ENCODE measurements around the gene RHNO1.

Gene RHNO1

GRCh38 chr12:2877047-2877952 lies at the start of gene RHNO1, which contains the start of gene FOXM1:
RHNO1 (plus strand) TSS chr12:2877223; CDS start chr12:2885367, 8,144 bp downstream.
FOXM1 (minus strand) TSS chr12:2877174; CDS start chr12:2874478, 2,696 bp downstream.
- in situ Hi-C loops (cut with MboI; ENCODE audit: low sequenced_read_pairs): no loop called here

GRCh38 chr12:2829275-2829674 lies 47.7 kb upstream of the RHNO1 start:
- in situ Hi-C loops (cut with MboI; ENCODE audit: low sequenced_read_pairs): no loop called here

GRCh38 chr12:2832550-2833127 lies 44.4 kb upstream of the RHNO1 start:
- in situ Hi-C loops (cut with MboI; ENCODE audit: low sequenced_read_pairs): no loop called here

GRCh38 chr12:2833327-2833726 lies 43.7 kb upstream of the RHNO1 start:
- in situ Hi-C loops (cut with MboI; ENCODE audit: low sequenced_read_pairs): no loop called here

- in situ Hi-C loops (cut with MboI; ENCODE audit: low sequenced_read_pairs): no loop called here
These were observed 43.2 kb upstream of the RHNO1 start for GRCh38 chr12:2833810-2834209.

GRCh38 chr12:2834581-2835491 lies 42.2 kb upstream of the RHNO1 start, which contains the start of gene NRIP2:
NRIP2 (minus strand) TSS chr12:2835035; CDS start chr12:2834983, 52 bp downstream.
- in situ Hi-C loops (cut with MboI; ENCODE audit: low sequenced_read_pairs): no loop called here

- in situ Hi-C loops (cut with MboI; ENCODE audit: low sequenced_read_pairs): no loop called here
These were observed 41.2 kb upstream of the RHNO1 start for GRCh38 chr12:2835691-2836403.

GRCh38 chr12:2836574-2836973 lies 40.4 kb upstream of the RHNO1 start:
- in situ Hi-C loops (cut with MboI; ENCODE audit: low sequenced_read_pairs): no loop called here

GRCh38 chr12:2841056-2841650 lies 35.9 kb upstream of the RHNO1 start:
- in situ Hi-C loops (cut with MboI; ENCODE audit: low sequenced_read_pairs): no loop called here

- in situ Hi-C loops (cut with MboI; ENCODE audit: low sequenced_read_pairs): no loop called here
These were observed 34.1 kb upstream of the RHNO1 start for GRCh38 chr12:2842948-2843347.

GRCh38 chr12:2844786-2845185 lies 32.2 kb upstream of the RHNO1 start:
- in situ Hi-C loops (cut with MboI; ENCODE audit: low sequenced_read_pairs): no loop called here

- in situ Hi-C loops (cut with MboI; ENCODE audit: low sequenced_read_pairs): no loop called here
These were observed 31.7 kb upstream of the RHNO1 start for GRCh38 chr12:2845280-2845679.

- in situ Hi-C loops (cut with MboI; ENCODE audit: low sequenced_read_pairs): no loop called here
These were observed 25.1 kb upstream of the RHNO1 start for GRCh38 chr12:2851931-2852330.

GRCh38 chr12:2853626-2854025 lies 23.4 kb upstream of the RHNO1 start:
- in situ Hi-C loops (cut with MboI; ENCODE audit: low sequenced_read_pairs): no loop called here

GRCh38 chr12:2854669-2855453 lies 22.2 kb upstream of the RHNO1 start:
- in situ Hi-C loops (cut with MboI; ENCODE audit: low sequenced_read_pairs): no loop called here

GRCh38 chr12:2855546-2855945 lies 21.5 kb upstream of the RHNO1 start:
- in situ Hi-C loops (cut with MboI; ENCODE audit: low sequenced_read_pairs): no loop called here

- in situ Hi-C loops (cut with MboI; ENCODE audit: low sequenced_read_pairs): no loop called here
These were observed 21.0 kb upstream of the RHNO1 start for GRCh38 chr12:2856051-2856450.

- in situ Hi-C loops (cut with MboI; ENCODE audit: low sequenced_read_pairs): no loop called here
These were observed 20.0 kb upstream of the RHNO1 start, which contains the start of gene TEX52 for GRCh38 chr12:2857021-2857431. TEX52 (minus strand) TSS chr12:2857039; CDS start chr12:2857026, 13 bp downstream.

GRCh38 chr12:2857576-2857975 lies 19.4 kb upstream of the RHNO1 start:
- in situ Hi-C loops (cut with MboI; ENCODE audit: low sequenced_read_pairs): no loop called here

All from hTERT RPE-1 (cell line).